ENCODE results near the gene KCNAB2. TPM values are rescaled to one million over a fixed set of nuclear protein-coding genes. Genes with fewer than 3 reads are reported as not detected.

Gene KCNAB2
- total RNA-seq, 1 experiment from 2014 or later: 28.5 TPM

DNA sequence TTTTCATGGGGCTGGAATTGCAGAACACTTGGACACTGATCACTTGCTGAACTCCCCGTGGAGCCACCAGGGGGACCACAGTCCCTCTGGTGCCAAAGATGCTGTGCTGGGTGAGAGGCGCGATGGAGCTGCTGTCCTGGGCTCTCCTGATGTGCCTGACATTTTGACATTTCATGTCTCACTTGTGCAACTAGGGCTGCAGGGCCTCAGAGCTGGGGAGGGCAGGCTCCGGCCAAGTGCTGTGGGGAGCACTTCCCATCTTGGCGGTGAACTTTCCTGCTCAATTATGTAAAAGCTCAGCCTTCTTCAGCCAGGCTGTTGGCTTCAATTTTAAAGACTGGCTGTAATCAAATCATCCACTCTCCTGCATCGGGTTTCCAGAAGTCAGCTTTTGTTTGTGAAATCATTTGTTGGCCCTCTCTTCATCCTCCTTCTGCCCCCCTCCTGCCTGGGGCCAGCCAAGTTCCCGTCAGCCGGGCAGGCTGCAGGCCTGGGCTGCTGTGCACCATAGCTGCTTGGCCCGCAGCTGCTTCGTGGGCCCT is 36.8 kb downstream of the KCNAB2 start:
- no peaks in the 10 kb centered on the region for H3K27me3 ChIP-seq (ENCODE audit: low read length)
- intact Hi-C loops (cut with micrococcal nuclease): no loop called here
- ATAC-seq (peak; percentile 72), DNase-seq (peak; percentile 35)
- ChIA-PET CTCF (interaction anchor here (0.5 to 1.5 kb wide), 6 partner anchors 13 to 515 kb away, joined by 3 to 7 read pairs (median 3); no protein-coding TSS in a partner anchor), POLR2A (ENCODE audit: unreplicated experiment) (no interaction called here)
- H3K36me3 ChIP-seq (ENCODE audit: low read depth, low read length): no peaks in the 10 kb centered on the region
- H4K20me1 ChIP-seq (ENCODE audit: low read length): no peaks in the 10 kb centered on the region
- no peaks in the 10 kb centered on the region for H3K79me2 ChIP-seq (ENCODE audit: low read length)
- H3K9me2 ChIP-seq (replicated peaks; ENCODE audit: low read length): no peaks in the 10 kb centered on the region
- no peak overlapping the region for H2AFZ ChIP-seq (ENCODE audit: low read length)
- H3K27ac ChIP-seq (ENCODE audit: low read length): no peak overlapping the region
- no peak for TF ChIP-seq EZH2phosphoT487 (IDR thresholded peaks at IDR 0.05; ENCODE audit: borderline replicate concordance, low read length)
- TF ChIP-seq, protein P1, sequence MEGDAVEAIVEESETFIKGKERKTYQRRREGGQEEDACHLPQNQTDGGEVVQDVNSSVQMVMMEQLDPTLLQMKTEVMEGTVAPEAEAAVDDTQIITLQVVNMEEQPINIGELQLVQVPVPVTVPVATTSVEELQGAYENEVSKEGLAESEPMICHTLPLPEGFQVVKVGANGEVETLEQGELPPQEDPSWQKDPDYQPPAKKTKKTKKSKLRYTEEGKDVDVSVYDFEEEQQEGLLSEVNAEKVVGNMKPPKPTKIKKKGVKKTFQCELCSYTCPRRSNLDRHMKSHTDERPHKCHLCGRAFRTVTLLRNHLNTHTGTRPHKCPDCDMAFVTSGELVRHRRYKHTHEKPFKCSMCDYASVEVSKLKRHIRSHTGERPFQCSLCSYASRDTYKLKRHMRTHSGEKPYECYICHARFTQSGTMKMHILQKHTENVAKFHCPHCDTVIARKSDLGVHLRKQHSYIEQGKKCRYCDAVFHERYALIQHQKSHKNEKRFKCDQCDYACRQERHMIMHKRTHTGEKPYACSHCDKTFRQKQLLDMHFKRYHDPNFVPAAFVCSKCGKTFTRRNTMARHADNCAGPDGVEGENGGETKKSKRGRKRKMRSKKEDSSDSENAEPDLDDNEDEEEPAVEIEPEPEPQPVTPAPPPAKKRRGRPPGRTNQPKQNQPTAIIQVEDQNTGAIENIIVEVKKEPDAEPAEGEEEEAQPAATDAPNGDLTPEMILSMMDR (conservative IDR thresholded peaks at IDR 0.05; ENCODE audit: low read depth, low read length): peak; percentile 64
- no peaks in the 10 kb centered on the region for H3K9me3 ChIP-seq (ENCODE audit: low read length)
- no peak overlapping the region for H3K4me3 ChIP-seq (ENCODE audit: low read length)
- BruUV-seq (replicated peaks): no TSS peak
- H3K9ac ChIP-seq (ENCODE audit: low read length): no peak overlapping the region
- H3K4me2 ChIP-seq (ENCODE audit: low read length): no peak overlapping the region
- no peaks in the 10 kb centered on the region for H3K4me1 ChIP-seq (ENCODE audit: insufficient read depth, low read length)
- no peaks in the 10 kb centered on the region for H3F3A ChIP-seq (ENCODE audit: low read length, unreplicated experiment)

- Histone ChIP-seq H3K9me3 (ENCODE audit: low read length) (no peaks in the 10 kb centered on the region), H3K4me2 (ENCODE audit: low read length) (no peak overlapping the region), H3K27ac (ENCODE audit: low read length) (no peak overlapping the region), H3K9ac (ENCODE audit: low read length) (no peak overlapping the region), H3K79me2 (ENCODE audit: low read length) (no peaks in the 10 kb centered on the region), H4K20me1 (ENCODE audit: low read length) (no peaks in the 10 kb centered on the region), H3K4me1 (ENCODE audit: insufficient read depth, low read length) (no peaks in the 10 kb centered on the region), H3K9me2 (replicated peaks; ENCODE audit: low read length) (no peaks in the 10 kb centered on the region), H2AFZ (ENCODE audit: low read length) (no peak overlapping the region), H3K36me3 (ENCODE audit: low read depth, low read length) (no peaks in the 10 kb centered on the region), H3F3A (ENCODE audit: low read length, unreplicated experiment) (no peaks in the 10 kb centered on the region), H3K27me3 (ENCODE audit: low read length) (no peaks in the 10 kb centered on the region), H3K4me3 (ENCODE audit: low read length) (no peak overlapping the region)
- ATAC-seq: no peak
- DNase-seq: no peak
- no TSS peak for BruUV-seq (replicated peaks)
- ChIA-PET CTCF (interaction anchor here (0.8 to 1.5 kb wide), 2 partner anchors 33 to 104 kb away, joined by 3 to 7 read pairs; no protein-coding TSS in a partner anchor), POLR2A (ENCODE audit: unreplicated experiment) (no interaction called here)
- TF ChIP-seq EZH2 (IDR thresholded peaks at IDR 0.05; ENCODE audit: low read length, unreplicated experiment) (no peak), EZH2phosphoT487 (IDR thresholded peaks at IDR 0.05; ENCODE audit: borderline replicate concordance, low read length) (no peak)
- TF ChIP-seq, protein P1 (conservative IDR thresholded peaks at IDR 0.05; ENCODE audit: low read depth, low read length): no peak
- intact Hi-C loops (cut with micrococcal nuclease): no loop called here
These were observed 37.7 kb downstream of the KCNAB2 start for GRCh38 chr1:6083385-6083784.

- TF ChIP-seq EZH2phosphoT487 (IDR thresholded peaks at IDR 0.05; ENCODE audit: borderline replicate concordance, low read length) (no peak), EZH2 (IDR thresholded peaks at IDR 0.05; ENCODE audit: low read length, unreplicated experiment) (no peak)
- TF ChIP-seq, protein P1 (conservative IDR thresholded peaks at IDR 0.05; ENCODE audit: low read depth, low read length): no peak
- no peak for ATAC-seq
- BruUV-seq (replicated peaks): no TSS peak
- intact Hi-C loops (cut with micrococcal nuclease): no loop called here
- Histone ChIP-seq H3K9me2 (replicated peaks; ENCODE audit: low read length) (no peaks in the 10 kb centered on the region), H3K79me2 (ENCODE audit: low read length) (no peaks in the 10 kb centered on the region), H3F3A (ENCODE audit: low read length, unreplicated experiment) (no peaks in the 10 kb centered on the region), H3K4me1 (ENCODE audit: insufficient read depth, low read length) (no peaks in the 10 kb centered on the region), H3K27ac (ENCODE audit: low read length) (no peak overlapping the region), H3K27me3 (ENCODE audit: low read length) (no peaks in the 10 kb centered on the region), H4K20me1 (ENCODE audit: low read length) (no peaks in the 10 kb centered on the region), H3K36me3 (ENCODE audit: low read depth, low read length) (no peaks in the 10 kb centered on the region), H3K4me2 (ENCODE audit: low read length) (no peak overlapping the region), H2AFZ (ENCODE audit: low read length) (no peak overlapping the region), H3K4me3 (ENCODE audit: low read length) (no peak overlapping the region), H3K9me3 (ENCODE audit: low read length) (no peaks in the 10 kb centered on the region), H3K9ac (ENCODE audit: low read length) (no peak overlapping the region)
- DNase-seq: no peak
- POLR2A ChIA-PET (ENCODE audit: unreplicated experiment): no interaction called here
- CTCF ChIA-PET: no interaction called here
These were observed 38.2 kb downstream of the KCNAB2 start for GRCh38 chr1:6083801-6084446.
